ENCODE measurements around the gene ANKRD63. TPM values are rescaled to one million over a fixed set of nuclear protein-coding genes. Genes with fewer than 3 reads are reported as not detected.

Gene ANKRD63
- total RNA-seq, 2 donors from 2014 or later: not detected

GRCh38 chr15:40257656-40258450 lies 25.0 kb downstream of the ANKRD63 start:
- no peak overlapping the region for H3K4me3 ChIP-seq
- no peak overlapping the region for H3K27ac ChIP-seq
- WGBS, 2 donors: 91 to 92% methylated on average over 6 to 9 of the region's 9 CpGs
- ATAC-seq (no peak), DNase-seq (no peak)
- intact Hi-C loops (cut with DNase I): no loop called here
- peaks cover 29% of the 10 kb centered on the region for H3K4me1 ChIP-seq
- no peaks in the 10 kb centered on the region for H3K36me3 ChIP-seq (replicated peaks in 1 of 2; ENCODE audit: insufficient read depth in 1 of 2, low read depth in 2 of 2)
- no peaks in the 10 kb centered on the region for H3K27me3 ChIP-seq
- no peak for TF ChIP-seq CTCF (IDR thresholded peaks at IDR 0.05)
- no peak for TF ChIP-seq POLR2A (IDR thresholded peaks at IDR 0.05)
- H3K9me3 ChIP-seq: no peaks in the 10 kb centered on the region

- Histone ChIP-seq H3K4me3 (no peak overlapping the region), H3K9me3 (no peaks in the 10 kb centered on the region), H3K4me1 (peaks cover 35% of the 10 kb centered on the region), H3K27ac (peak overlapping the region in 3 of 4 donors; percentile 52 to 62 (median 60)), H3K27me3 (no peaks in the 10 kb centered on the region), H3K36me3 (replicated peaks in 1 of 2; ENCODE audit: insufficient read depth in 1 of 2, low read depth in 2 of 2) (no peaks in the 10 kb centered on the region)
- DNase-seq: peak in 3 of 4 donors; percentile 39 to 80 (median 73)
- WGBS, 2 donors: 55 to 56% methylated on average over 17 of the region's 17 CpGs
- TF ChIP-seq POLR2A (IDR thresholded peaks at IDR 0.05) (peak in 2 of 3 donors; percentile 9 to 20), CTCF (IDR thresholded peaks at IDR 0.05) (no peak)
- ATAC-seq: peak; percentile 49
- intact Hi-C loops (cut with DNase I): no loop called here
These were observed 26.1 kb downstream of the ANKRD63 start for GRCh38 chr15:40256638-40257235.

- H3K27me3 ChIP-seq: no peaks in the 10 kb centered on the region
- intact Hi-C loops (cut with DNase I): no loop called here
- no peak overlapping the region for H3K27ac ChIP-seq
- H3K36me3 ChIP-seq (replicated peaks in 1 of 2; ENCODE audit: insufficient read depth in 1 of 2, low read depth in 2 of 2): no peaks in the 10 kb centered on the region
- TF ChIP-seq POLR2A (IDR thresholded peaks at IDR 0.05): no peak
- no peak for TF ChIP-seq CTCF (IDR thresholded peaks at IDR 0.05)
- WGBS, 2 donors: 82 to 98% methylated on average over 4 of the region's 4 CpGs
- peaks cover 36% of the 10 kb centered on the region for H3K4me1 ChIP-seq
- H3K4me3 ChIP-seq: no peak overlapping the region
- no peaks in the 10 kb centered on the region for H3K9me3 ChIP-seq
- ATAC-seq (no peak), DNase-seq (no peak)
These were observed 27.8 kb downstream of the ANKRD63 start for GRCh38 chr15:40255033-40255432.

- no peak for ATAC-seq
- Histone ChIP-seq H3K36me3 (replicated peaks in 1 of 2; ENCODE audit: insufficient read depth in 1 of 2, low read depth in 2 of 2) (no peaks in the 10 kb centered on the region), H3K4me3 (no peak overlapping the region), H3K27ac (no peak overlapping the region), H3K27me3 (no peaks in the 10 kb centered on the region), H3K9me3 (no peaks in the 10 kb centered on the region), H3K4me1 (peaks cover 36% of the 10 kb centered on the region)
- DNase-seq: no peak
- 88 to 92% methylated on average over 3 of the region's 3 CpGs for WGBS, 2 donors
- TF ChIP-seq POLR2A (IDR thresholded peaks at IDR 0.05) (no peak), CTCF (IDR thresholded peaks at IDR 0.05) (no peak)
- intact Hi-C loops (cut with DNase I): no loop called here
These were observed 28.4 kb downstream of the ANKRD63 start for GRCh38 chr15:40254452-40254851.
